Glomerular visceral epithelial cell (primary cell): ENCODE results near the gene SCAF1.

Experiments used
- DNase-seq: peaks from one replicate; pipeline ENCODE4 v3.0.0-alpha.2; 2016; ENCODE audit errors: extremely low spot score

The SCAF1 gene

GRCh38 chr19:49684983-49685553, 43.1 kb downstream of the SCAF1 start:
- DNase-seq: no peak

- no peak for DNase-seq
Observed at GRCh38 chr19:49685845-49686332, 43.9 kb downstream of the SCAF1 start.

- no peak for DNase-seq
Observed at GRCh38 chr19:49686503-49687088, 44.6 kb downstream of the SCAF1 start.

DNA sequence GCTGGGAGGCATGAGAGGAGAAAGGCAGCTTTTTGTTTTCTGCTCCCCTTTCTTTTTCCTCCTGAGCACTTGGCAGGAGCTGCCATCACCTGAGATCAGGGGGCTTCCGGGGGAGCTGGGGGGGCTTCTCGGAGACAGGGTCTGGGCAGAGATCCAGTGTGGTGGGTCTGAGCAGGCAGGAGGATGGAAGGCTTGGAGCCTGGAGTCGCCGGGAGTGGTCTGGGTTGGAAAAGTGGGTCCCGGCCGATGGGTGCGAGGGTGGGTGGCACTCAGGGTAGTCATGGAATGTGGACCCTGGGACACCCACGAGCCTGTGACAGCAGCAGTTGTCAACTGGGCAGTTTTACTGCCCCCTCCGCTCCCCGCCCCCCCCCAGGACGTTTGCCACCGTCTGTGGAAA, 45.1 kb downstream of the SCAF1 start:
- no peak for DNase-seq

GRCh38 chr19:49687566-49688316, 45.7 kb downstream of the SCAF1 start:
- DNase-seq: no peak

DNA sequence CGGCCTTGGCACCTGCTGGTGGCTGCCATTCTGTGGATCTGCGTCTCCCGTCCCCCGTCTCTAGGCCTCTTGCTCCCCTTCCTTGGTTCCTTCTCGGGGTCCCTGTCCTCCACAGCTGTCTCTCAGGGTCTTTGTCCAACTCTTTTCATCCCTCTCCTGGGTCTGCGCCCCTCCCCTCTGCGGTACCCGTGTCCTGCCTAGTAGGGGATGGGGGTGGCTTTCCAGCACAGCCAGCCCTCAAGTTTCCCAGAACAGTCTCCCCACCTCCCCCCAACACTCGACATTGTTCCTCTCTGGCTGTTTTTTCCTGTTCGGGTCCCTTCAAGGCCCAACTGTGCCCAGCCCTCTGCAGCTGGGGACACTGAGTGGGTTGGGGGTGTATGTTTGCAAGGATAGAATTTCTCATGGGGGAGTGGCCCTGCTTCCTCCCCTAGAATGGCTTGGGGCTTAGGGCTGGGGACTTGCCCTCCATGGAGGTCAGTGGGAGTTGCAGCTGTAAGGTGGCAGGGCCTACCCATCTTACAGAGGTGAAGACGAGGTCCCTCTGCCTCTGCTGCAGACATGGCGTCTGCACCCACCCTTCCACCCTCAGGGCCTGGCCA, 46.6 kb downstream of the SCAF1 start:
- DNase-seq: no peak

DNA sequence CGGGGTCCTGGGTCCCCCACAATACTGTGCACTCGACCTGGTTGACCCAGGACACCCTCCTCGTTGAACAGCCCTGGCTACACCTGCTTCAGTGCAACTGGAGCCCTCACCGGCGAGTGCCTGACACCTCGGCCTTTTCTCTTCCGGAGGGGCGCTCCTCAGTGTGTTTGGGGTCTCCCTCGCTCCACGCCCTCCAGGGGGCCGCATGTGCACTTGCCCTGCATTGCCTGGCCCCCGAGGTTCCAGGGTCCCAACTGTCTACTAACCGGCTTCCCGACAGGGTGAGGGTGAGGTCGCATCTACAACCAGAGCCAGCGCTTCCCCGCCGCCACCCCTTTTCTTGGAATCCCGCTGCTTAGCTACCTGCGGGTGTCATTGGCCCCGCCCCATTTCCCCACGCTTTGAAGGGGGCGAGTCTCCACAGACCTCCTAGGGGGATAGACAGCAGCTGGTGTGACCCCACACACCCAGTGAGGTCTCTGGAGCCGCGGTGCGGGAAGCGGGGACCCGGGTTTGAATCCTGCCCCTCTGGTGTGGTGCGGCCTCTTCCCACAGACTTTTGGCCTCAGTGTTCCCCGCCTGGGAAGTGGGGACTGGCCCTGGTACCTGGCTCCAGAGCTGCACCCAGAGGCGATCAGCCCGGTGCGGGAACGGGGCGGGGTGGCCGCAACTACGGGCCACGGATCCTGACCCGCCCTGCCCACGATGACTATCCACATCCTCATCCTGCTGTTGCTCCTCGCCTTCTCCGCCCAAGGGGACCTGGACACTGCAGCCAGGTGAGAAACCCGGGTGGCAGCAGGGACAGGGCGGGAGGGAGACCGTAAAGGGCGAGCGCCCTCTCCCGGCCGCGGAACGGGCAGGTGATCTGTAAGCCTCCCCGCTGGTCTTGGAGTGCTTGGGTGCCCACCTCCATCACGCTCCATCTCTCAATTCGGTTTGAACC, 47.4 kb downstream of the SCAF1 start, which contains the start of gene ADM5:
ADM5 (plus strand) TSS at position 462 of the 946 bp plus-strand sequence; CDS start at position 706, 244 bp downstream.
- no peak for DNase-seq

- DNase-seq: no peak
Observed at GRCh38 chr19:49690079-49690655, 48.2 kb downstream of the SCAF1 start.

GRCh38 chr19:49690656-49691242, 48.7 kb downstream of the SCAF1 start, which contains the start of gene CPT1C:
TSS of gene CPT1C (plus strand) at chr19:49691116. CDS start at chr19:49692253, 1,137 bp downstream.
- DNase-seq: no peak

DNA sequence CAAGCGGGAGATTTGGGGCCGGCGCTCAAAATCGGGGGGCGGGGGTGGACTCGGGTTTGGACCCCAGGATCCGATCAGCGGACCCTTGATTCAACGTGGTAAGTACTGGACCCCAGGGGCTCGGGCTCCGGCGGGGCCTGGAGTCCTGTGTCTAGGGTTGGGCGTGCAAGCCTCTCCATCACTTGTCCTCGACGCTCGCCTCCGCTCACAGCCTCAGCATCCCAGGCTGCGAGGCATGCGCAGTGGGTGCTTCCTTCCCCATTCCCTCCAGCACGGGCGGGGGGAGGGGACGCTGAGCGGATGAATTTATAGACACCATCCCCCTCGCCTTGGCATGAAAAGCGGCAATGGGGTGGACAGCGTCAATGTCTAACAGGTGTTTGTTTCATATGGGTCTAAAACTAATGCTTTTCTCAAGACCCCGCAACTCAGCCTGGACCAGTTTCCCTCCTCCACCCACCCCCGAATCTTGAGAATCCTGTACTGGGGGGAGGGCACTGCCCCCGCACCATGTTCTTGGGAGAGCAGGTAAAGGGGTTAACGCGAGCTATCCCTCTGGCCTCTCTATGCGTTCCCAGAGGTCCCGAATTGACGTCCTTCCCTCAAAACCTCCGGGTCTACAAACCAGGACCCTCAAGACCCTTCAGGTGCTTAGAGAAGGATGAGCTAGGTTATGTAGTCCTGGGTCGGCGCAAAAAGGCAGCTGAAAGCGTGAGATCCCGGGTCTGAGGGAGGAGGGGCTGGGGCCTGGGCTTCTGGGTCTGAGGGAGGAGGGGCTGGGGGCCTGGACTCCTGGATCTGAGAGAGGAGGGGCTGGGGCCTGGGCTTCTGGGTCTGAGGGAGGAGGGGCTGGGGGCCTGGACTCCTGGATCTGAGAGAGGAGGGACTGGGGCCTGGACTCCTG, 49.5 kb downstream of the SCAF1 start:
- no peak for DNase-seq

DNA sequence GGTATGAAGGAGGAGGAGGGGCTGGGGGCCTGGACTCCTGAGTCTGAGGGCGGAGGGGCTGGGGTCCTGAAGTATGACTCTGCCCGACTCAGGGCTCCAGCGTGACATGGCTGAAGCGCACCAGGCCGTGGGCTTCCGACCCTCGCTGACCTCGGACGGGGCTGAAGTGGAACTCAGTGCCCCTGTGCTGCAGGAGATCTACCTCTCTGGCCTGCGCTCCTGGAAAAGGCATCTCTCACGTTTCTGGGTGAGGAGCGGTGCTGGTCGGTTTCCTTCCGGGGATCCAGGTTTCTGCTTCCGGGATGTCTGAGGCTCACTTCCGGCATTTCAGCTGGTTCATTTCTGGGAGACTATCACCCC, 50.1 kb downstream of the SCAF1 start:
- DNase-seq: no peak

GRCh38 chr19:49696115-49696514, 54.1 kb downstream of the SCAF1 start:
- DNase-seq: no peak

- DNase-seq: no peak
Observed at GRCh38 chr19:49696865-49697264, 54.9 kb downstream of the SCAF1 start.

GRCh38 chr19:49699364-49699763, 57.4 kb downstream of the SCAF1 start:
- DNase-seq: no peak

GRCh38 chr19:49700563-49700962, 58.6 kb downstream of the SCAF1 start:
- no peak for DNase-seq

DNA sequence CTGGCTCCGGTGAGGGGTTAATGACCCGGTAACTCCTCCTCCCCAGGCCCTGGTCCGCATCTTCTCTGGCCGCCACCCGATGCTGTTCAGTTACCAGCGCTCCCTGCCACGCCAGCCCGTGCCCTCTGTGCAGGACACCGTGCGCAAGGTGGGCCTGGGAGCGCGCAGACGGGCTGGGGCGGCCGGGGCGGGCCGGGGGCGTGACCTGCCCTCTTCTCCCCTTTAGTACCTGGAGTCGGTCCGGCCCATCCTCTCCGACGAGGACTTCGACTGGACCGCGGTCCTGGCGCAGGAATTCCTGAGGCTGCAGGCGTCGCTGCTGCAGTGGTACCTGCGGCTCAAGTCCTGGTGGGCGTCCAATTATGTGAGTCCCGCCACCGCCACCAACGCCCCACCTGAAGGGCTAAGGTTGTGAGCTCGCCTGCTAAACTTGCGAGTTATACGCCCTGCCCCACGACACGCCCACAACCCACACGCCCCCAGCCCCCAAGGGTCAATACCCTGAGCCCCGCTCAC, 59.3 kb downstream of the SCAF1 start:
- DNase-seq: no peak

- DNase-seq: no peak
Observed at GRCh38 chr19:49704888-49705642, 63.1 kb downstream of the SCAF1 start.

DNA sequence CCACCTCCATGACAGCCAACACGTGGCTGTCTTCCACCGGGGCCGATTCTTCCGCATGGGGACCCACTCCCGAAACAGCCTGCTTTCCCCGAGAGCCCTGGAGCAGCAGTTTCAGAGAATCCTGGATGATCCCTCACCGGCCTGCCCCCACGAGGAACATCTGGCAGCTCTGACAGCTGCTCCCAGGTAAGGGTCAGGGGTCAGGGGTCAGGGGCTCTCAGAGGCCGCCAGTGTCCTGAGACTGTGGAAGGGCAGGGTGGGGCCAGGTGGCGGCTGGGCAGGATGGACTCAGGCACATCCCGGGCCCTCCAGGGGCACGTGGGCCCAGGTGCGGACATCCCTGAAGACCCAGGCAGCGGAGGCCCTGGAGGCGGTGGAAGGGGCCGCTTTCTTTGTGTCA, 63.9 kb downstream of the SCAF1 start:
- DNase-seq: no peak
